Loucy (cell line): ENCODE measurements around the gene CNTN2.

Experiments
- H2AFZ ChIP-seq: fragments of 200-600 bp; sonication (generic); 2 replicates; pipeline ENCODE4 v1.6.0; 2016; ENCODE audit warnings: antibody characterized with exemption, mild to moderate bottlenecking, low read length, moderate library complexity
- H3F3A ChIP-seq: fragments of 200-600 bp; 2 replicates; pipeline ENCODE4 v1.6.0; 2016; ENCODE audit warnings: antibody characterized with exemption, low read depth, mild to moderate bottlenecking
- H3K27me3 ChIP-seq: fragments of 200-600 bp; sonication (generic); 2 replicates; pipeline ENCODE4 v1.6.1; 2014; ENCODE audit warnings: low read length, mild to moderate bottlenecking; ENCODE audit not compliant: insufficient read depth, poor library complexity, severe bottlenecking
- H3K36me3 ChIP-seq: fragments of 200-600 bp; sonication (generic); 2 replicates; pipeline ENCODE4 v1.6.1; 2016; ENCODE audit warnings: low read length; ENCODE audit not compliant: insufficient read depth
- H3K4me1 ChIP-seq: fragments of 200-600 bp; sonication (generic); 2 replicates; pipeline ENCODE4 v1.5.1; 2014; ENCODE audit warnings: low read length, mild to moderate bottlenecking; ENCODE audit not compliant: insufficient read depth, poor library complexity, severe bottlenecking
- H3K4me2 ChIP-seq: fragments of 200-600 bp; sonication (generic); 2 replicates; pipeline ENCODE4 v1.6.0; 2014; ENCODE audit warnings: antibody characterized with exemption, low read length, low read depth, mild to moderate bottlenecking; ENCODE audit not compliant: poor library complexity, severe bottlenecking
- H3K4me3 ChIP-seq: fragments of 200-600 bp; sonication (generic); 2 replicates; pipeline ENCODE4 v1.5.1; 2014; ENCODE audit warnings: low read length, mild to moderate bottlenecking, mixed read lengths; ENCODE audit not compliant: poor library complexity, severe bottlenecking
- H3K79me2 ChIP-seq: fragments of 200-600 bp; sonication (generic); 2 replicates; pipeline ENCODE4 v1.6.1; 2014; ENCODE audit warnings: low read length; ENCODE audit not compliant: insufficient read depth
- H3K9ac ChIP-seq: fragments of 200-600 bp; sonication (generic); 2 replicates; pipeline ENCODE4 v1.6.0; 2014; ENCODE audit warnings: mild to moderate bottlenecking, low read depth, low read length, moderate library complexity; ENCODE audit not compliant: poor library complexity, severe bottlenecking
- H3K9me2 ChIP-seq: fragments of 200-600 bp; sonication (generic); replicated peaks from 2 replicates; pipeline ENCODE4 v1.6.1; 2016; ENCODE audit warnings: low read depth, low read length, mixed read lengths
- H3K9me3 ChIP-seq: fragments of 200-600 bp; sonication (generic); 2 replicates; pipeline ENCODE4 v1.6.1; 2014; ENCODE audit warnings: mild to moderate bottlenecking, antibody characterized with exemption, low read length, low read depth; ENCODE audit not compliant: insufficient read depth
- H4K20me1 ChIP-seq: fragments of 200-600 bp; sonication (generic); 2 replicates; pipeline ENCODE4 v1.6.0; 2014; ENCODE audit warnings: antibody characterized with exemption, low read length, mild to moderate bottlenecking; ENCODE audit not compliant: insufficient read depth, poor library complexity, severe bottlenecking
- EZH2phosphoT487 ChIP-seq: fragments of 200-600 bp; IDR thresholded peaks from 2 replicates; pipeline ENCODE4 v1.6.1; 2018; ENCODE audit warnings: antibody characterized with exemption, mild to moderate bottlenecking, moderate library complexity, borderline replicate concordance
- TF ChIP-seq, protein P1 (sequence below): fragments of 200-600 bp; sonication (generic); conservative IDR thresholded peaks from 2 replicates; pipeline ENCODE4 v1.5.1; 2014; ENCODE audit warnings: mild to moderate bottlenecking, antibody characterized with exemption, low read length

CNTN2 gene, protein sequence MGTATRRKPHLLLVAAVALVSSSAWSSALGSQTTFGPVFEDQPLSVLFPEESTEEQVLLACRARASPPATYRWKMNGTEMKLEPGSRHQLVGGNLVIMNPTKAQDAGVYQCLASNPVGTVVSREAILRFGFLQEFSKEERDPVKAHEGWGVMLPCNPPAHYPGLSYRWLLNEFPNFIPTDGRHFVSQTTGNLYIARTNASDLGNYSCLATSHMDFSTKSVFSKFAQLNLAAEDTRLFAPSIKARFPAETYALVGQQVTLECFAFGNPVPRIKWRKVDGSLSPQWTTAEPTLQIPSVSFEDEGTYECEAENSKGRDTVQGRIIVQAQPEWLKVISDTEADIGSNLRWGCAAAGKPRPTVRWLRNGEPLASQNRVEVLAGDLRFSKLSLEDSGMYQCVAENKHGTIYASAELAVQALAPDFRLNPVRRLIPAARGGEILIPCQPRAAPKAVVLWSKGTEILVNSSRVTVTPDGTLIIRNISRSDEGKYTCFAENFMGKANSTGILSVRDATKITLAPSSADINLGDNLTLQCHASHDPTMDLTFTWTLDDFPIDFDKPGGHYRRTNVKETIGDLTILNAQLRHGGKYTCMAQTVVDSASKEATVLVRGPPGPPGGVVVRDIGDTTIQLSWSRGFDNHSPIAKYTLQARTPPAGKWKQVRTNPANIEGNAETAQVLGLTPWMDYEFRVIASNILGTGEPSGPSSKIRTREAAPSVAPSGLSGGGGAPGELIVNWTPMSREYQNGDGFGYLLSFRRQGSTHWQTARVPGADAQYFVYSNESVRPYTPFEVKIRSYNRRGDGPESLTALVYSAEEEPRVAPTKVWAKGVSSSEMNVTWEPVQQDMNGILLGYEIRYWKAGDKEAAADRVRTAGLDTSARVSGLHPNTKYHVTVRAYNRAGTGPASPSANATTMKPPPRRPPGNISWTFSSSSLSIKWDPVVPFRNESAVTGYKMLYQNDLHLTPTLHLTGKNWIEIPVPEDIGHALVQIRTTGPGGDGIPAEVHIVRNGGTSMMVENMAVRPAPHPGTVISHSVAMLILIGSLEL

GRCh38 chr1:205042911-205043806, at the start of gene CNTN2:
Gene CNTN2 (plus strand): TSS chr1:205043212. CDS start chr1:205053186, 9,974 bp downstream.
- Histone ChIP-seq H3K27me3 (no peaks in the 10 kb centered on the region), H3K4me3 (no peak within 1 kb of the TSS), H3K4me2 (no peak within 1 kb of the TSS), H3F3A (no peaks in the 10 kb centered on the region), H3K36me3 (no peaks in the 10 kb centered on the region), H3K9me2 (no peaks in the 10 kb centered on the region), H2AFZ (no peak within 1 kb of the TSS), H3K9me3 (no peaks in the 10 kb centered on the region), H3K9ac (no peak within 1 kb of the TSS), H4K20me1 (no peaks in the 10 kb centered on the region), H3K79me2 (no peaks in the 10 kb centered on the region), H3K4me1 (no peaks in the 10 kb centered on the region)
- no peak for TF ChIP-seq EZH2phosphoT487
- TF ChIP-seq, protein P1, sequence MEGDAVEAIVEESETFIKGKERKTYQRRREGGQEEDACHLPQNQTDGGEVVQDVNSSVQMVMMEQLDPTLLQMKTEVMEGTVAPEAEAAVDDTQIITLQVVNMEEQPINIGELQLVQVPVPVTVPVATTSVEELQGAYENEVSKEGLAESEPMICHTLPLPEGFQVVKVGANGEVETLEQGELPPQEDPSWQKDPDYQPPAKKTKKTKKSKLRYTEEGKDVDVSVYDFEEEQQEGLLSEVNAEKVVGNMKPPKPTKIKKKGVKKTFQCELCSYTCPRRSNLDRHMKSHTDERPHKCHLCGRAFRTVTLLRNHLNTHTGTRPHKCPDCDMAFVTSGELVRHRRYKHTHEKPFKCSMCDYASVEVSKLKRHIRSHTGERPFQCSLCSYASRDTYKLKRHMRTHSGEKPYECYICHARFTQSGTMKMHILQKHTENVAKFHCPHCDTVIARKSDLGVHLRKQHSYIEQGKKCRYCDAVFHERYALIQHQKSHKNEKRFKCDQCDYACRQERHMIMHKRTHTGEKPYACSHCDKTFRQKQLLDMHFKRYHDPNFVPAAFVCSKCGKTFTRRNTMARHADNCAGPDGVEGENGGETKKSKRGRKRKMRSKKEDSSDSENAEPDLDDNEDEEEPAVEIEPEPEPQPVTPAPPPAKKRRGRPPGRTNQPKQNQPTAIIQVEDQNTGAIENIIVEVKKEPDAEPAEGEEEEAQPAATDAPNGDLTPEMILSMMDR: no peak

DNA sequence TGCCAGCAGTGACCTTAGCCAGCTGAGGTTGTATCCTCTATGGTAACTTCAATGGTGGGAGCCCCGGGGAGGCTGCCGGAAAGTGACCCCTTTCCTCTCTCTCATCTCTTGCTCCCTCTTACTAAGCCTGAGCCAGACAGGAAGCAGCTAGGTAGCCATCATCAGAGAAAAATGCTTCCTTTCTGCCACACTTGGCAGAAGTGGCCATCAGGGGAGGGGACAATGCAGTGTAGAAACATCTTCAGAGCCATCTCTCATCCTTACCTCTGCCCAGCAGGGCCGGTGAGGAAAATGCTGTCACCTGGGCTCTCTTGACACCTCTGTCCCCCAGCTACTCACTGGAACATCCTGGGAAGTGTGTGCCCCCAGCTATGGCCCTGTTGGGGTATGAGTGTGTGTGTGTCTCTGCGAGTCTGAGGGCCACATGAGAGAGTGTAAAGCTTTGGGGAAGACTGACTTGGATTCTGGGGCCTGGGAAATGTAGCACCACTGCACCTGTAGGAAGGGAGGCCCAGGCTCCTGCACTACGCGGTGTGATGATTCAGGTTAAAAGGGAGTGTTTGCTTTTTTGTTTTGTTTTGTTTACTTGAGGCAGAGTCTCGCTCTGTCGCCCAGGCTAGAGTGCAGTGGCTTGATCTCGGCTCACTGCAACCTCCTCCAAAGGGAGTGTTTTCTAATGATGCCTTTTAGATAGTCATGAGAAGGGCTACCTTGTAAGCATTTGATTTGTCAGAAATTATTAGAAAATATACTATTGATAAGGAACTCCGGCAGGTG, 48.7 kb upstream of the CNTN2 start:
- no peaks in the 10 kb centered on the region for H3K9me3 ChIP-seq
- H3K36me3 ChIP-seq: no peaks in the 10 kb centered on the region
- no peak for TF ChIP-seq EZH2phosphoT487
- TF ChIP-seq, protein P1: no peak
- H3K79me2 ChIP-seq: no peaks in the 10 kb centered on the region
- H4K20me1 ChIP-seq: no peaks in the 10 kb centered on the region
- H3K9me2 ChIP-seq: no peaks in the 10 kb centered on the region
- peaks cover 62% of the 10 kb centered on the region for H3K4me1 ChIP-seq
- no peaks in the 10 kb centered on the region for H3K27me3 ChIP-seq
- H3K9ac ChIP-seq: no peak overlapping the region
- H3K4me2 ChIP-seq: no peak overlapping the region
- no peak overlapping the region for H3K4me3 ChIP-seq
- H3F3A ChIP-seq: no peaks in the 10 kb centered on the region
- H2AFZ ChIP-seq: peak overlapping the region; percentile 66
